HepG2 (cell line): ENCODE results near the gene NSUN2. TPM values are rescaled to one million over a fixed set of nuclear protein-coding genes. Genes with fewer than 3 reads are reported as not detected.

ENCODE experiments used
- ATAC-seq: fragments of 200-7000 bp; cut with Tn5 transposase; 3 replicates; pipeline ENCODE4 v1.9.1; 2020; ENCODE audit warnings: mild to moderate bottlenecking, moderate library complexity
- BruUV-seq: library from RNA; stranded (reverse); fragments of 400-500 nt; replicated peaks from 2 replicates; lab custom pipeline; 2021; lab: Mats Ljungman, UMichigan
- CTCF ChIA-PET: fragments of 300-600 bp; formaldehyde crosslinking; extraction: SDS; loops from one replicate; lab custom pipeline; 2021; ENCODE audit warnings: low total read pairs, inconsistent platforms, low intra/inter-chr PET ratio; lab: Yijun Ruan, JAX
- POLR2A ChIA-PET: fragments of 350-600 bp; sonication (Branson Sonifier 250); formaldehyde crosslinking; loops from one replicate; lab custom pipeline; 2020; ENCODE audit warnings: antibody characterized with exemption, inconsistent platforms; lab: Yijun Ruan, JAX
- DNase-seq: peaks from one replicate; pipeline ENCODE4 v3.0.0-alpha.2; 2015; ENCODE audit warnings: low spot score
- FAIRE-seq: peaks from 3 replicates; lab custom pipeline; 2011; peaks lifted over from hg19 to GRCh38; lab: Jason Lieb, UNC
- H2AFZ ChIP-seq: one replicate; pipeline ENCODE4 v1.6.1; 2011; ENCODE audit warnings: low read length, inconsistent platforms
- H3K27ac ChIP-seq: fragments of 300-600 bp; 3 replicates; pipeline ENCODE4 v1.8.0; 2011; ENCODE audit warnings: mixed run types, mild to moderate bottlenecking, mixed read lengths, low read length, inconsistent platforms; ENCODE audit not compliant: insufficient read depth; ENCODE audit errors: extremely low read length
- H3K27me3 ChIP-seq, 2 experiments: fragments of 200-600 bp in 1 of 2; 2 replicates in 1 of 2; 3 replicates in 1 of 2; pipeline versions ENCODE4 v1.6.0 to v1.8.0; 2011; ENCODE audit warnings: low read length in 2 of 2, mild to moderate bottlenecking in 2 of 2, moderate library complexity in 2 of 2, inconsistent platforms in 1 of 2; ENCODE audit not compliant: insufficient read depth in 2 of 2, control insufficient read depth in 1 of 2
- H3K36me3 ChIP-seq, 2 experiments: fragments of 200-600 bp in 1 of 2; replicated peaks in 1 of 2; 2 replicates in 1 of 2; 3 replicates in 1 of 2; pipeline versions ENCODE4 v1.5.1 to v1.8.0; 2011; ENCODE audit warnings: low read length in 2 of 2, inconsistent platforms in 1 of 2; ENCODE audit not compliant: insufficient read depth in 2 of 2, control insufficient read depth in 1 of 2
- H3K4me1 ChIP-seq: 2 replicates; pipeline ENCODE4 v1.5.1; 2012; ENCODE audit warnings: low read length, inconsistent platforms; ENCODE audit not compliant: insufficient read depth
- H3K4me2 ChIP-seq: 2 replicates; pipeline ENCODE4 v1.6.0; 2011; ENCODE audit warnings: low read depth, low read length, inconsistent platforms
- H3K4me3 ChIP-seq, 3 experiments: fragments of 200-600 bp in 1 of 3; sonication (generic), shearing (Covaris generic) in 1 of 3; replicated peaks in 1 of 3; 2 replicates each; pipeline ENCODE4 v1.5.1; 2011 to 2016; ENCODE audit warnings: low read length in 3 of 3, inconsistent platforms in 2 of 3, low read depth in 2 of 3, mild to moderate bottlenecking in 2 of 3, control low read depth in 1 of 3, mixed read lengths in 1 of 3; ENCODE audit not compliant: insufficient read depth in 1 of 3
- H3K79me2 ChIP-seq: one replicate; pipeline ENCODE4 v1.6.1; 2011; ENCODE audit warnings: low read length, inconsistent platforms; ENCODE audit not compliant: insufficient read depth
- H3K9ac ChIP-seq: 2 replicates; pipeline ENCODE4 v1.6.0; 2011; ENCODE audit warnings: mild to moderate bottlenecking, low read depth, low read length, inconsistent platforms; ENCODE audit not compliant: insufficient read depth
- H3K9me3 ChIP-seq: 2 replicates; pipeline ENCODE4 v1.5.1; 2012; ENCODE audit warnings: mild to moderate bottlenecking, low read length
- H4K20me1 ChIP-seq: 2 replicates; pipeline ENCODE4 v1.6.0; 2011; ENCODE audit warnings: inconsistent platforms, mild to moderate bottlenecking, low read length, moderate library complexity; ENCODE audit not compliant: insufficient read depth
- PHF21A ChIP-seq: sonication (generic); formaldehyde crosslinking; IDR thresholded peaks from 2 replicates; pipeline ENCODE4 v1.5.0; 2020; ENCODE audit warnings: mild to moderate bottlenecking, missing genetic modification reagents
- ZBTB40 ChIP-seq, 2 experiments: fragments of 450-650 bp in 1 of 2; sonication (generic) in 1 of 2; formaldehyde crosslinking in 1 of 2; IDR thresholded peaks; 2 replicates each; pipeline versions ENCODE4 v1.6.1 to v1.8.0; 2016 to 2022; ENCODE audit warnings: antibody characterized with exemption in 1 of 2, mild to moderate bottlenecking in 1 of 2, missing genetic modification reagents in 1 of 2
- ZFX ChIP-seq: sonication (generic); formaldehyde crosslinking; IDR thresholded peaks from 2 replicates; pipeline ENCODE4 v1.4.0; 2020; ENCODE audit warnings: mild to moderate bottlenecking, low read depth, missing genetic modification reagents, moderate library complexity
- ZNF7 ChIP-seq: IDR thresholded peaks from 2 replicates; pipeline ENCODE4 v1.6.1; 2016; ENCODE audit warnings: missing biosample characterization, missing genetic modification reagents
- ZNF766 ChIP-seq: sonication (generic); formaldehyde crosslinking; IDR thresholded peaks from 2 replicates; pipeline ENCODE4 v1.5.0; 2020; ENCODE audit warnings: missing genetic modification reagents, borderline replicate concordance
- ZNF768 ChIP-seq: sonication (generic); formaldehyde crosslinking; IDR thresholded peaks from 2 replicates; pipeline ENCODE4 v1.4.0; 2020; ENCODE audit warnings: missing genetic modification reagents
- WGBS: methylation state at CpG from one replicate; pipeline ENCODE4 v1.1.6; 2017; ENCODE audit warnings: low lambda C conversion rate; 5-methylcytosine and 5-hydroxymethylcytosine counted together
- in situ Hi-C: cut with HindIII; loops from 2 replicates; pipeline ENCODE4 v1.10.0; 2017; ENCODE audit warnings: low pct_unique_long_range_greater_than_20kb; ENCODE audit not compliant: extremely low pct_ligation_motif_present
- intact Hi-C: fragments of 100-400 bp; cut with micrococcal nuclease; formaldehyde crosslinking; loops from one replicate; pipeline ENCODE4 v1.10.0; 2022; ENCODE audit not compliant: unreplicated experiment
- polyA plus RNA-seq, 8 experiments: library from polyadenylated mRNA; depleted of rRNA in 3 of 8; stranded (reverse) in 7 of 8; unstranded in 1 of 8; fragments of >200 nt; fragmentation: Illumina TruSeq in 4 of 8; extraction: Trizol in 4 of 8; gene quantifications; 2 replicates each; pipeline versions ENCODE4 v1.2.1 to v1.2.3, GENCODE V29; 2011 to 2016; ENCODE audit warnings: low read depth in 4 of 8, missing spikeins in 1 of 8, mixed read lengths in 1 of 8; ENCODE audit not compliant: insufficient read depth in 1 of 8
- total RNA-seq, 5 experiments: library from RNA; depleted of rRNA; stranded (reverse); fragments of >200 nt; fragmentation: Illumina TruSeq; extraction: Trizol; gene quantifications; 2 replicates each; pipeline ENCODE4 v1.2.3, GENCODE V29; 2016; ENCODE audit warnings: low read depth in 1 of 5

The NSUN2 gene
- total and polyA plus RNA-seq, 2 of the 13 experiments (the other 11 are each of a cell fraction or from before 2014, with no cell fraction given): 51.7 to 69.1 TPM

DNA sequence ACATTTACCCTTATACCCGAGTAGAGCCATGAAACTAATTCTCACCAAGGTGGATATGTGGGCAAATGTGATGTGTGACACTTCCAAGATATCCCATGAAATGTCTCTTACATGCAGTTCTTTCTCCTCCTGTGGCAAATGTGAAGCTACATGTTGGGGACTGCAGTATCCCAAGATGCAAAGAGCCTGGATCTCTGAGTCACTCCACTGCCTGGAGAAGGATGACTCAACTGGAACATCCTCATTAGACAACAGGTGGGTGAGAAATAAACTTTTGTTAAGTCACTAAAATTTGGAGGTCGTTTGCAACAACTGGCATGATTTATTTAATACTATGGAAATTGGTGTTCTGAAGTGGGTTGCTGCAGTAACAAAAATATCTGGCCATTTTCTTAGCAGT lies 43.9 kb upstream of the NSUN2 start:
- no TSS peak for BruUV-seq

More for the DNA sequence above, 43.9 kb upstream of the NSUN2 start:
- ATAC-seq: no peak
- FAIRE-seq: no peak
- ChIA-PET POLR2A (no interaction called here), CTCF (no interaction called here)
- in situ Hi-C loops: no loop called here
- Histone ChIP-seq H3K4me2 (no peak overlapping the region), H3K4me3 (no peak overlapping the region), H3K4me1 (no peaks in the 10 kb centered on the region; the same call in 1 of the 2 replicates), H3K27ac (no peak overlapping the region), H3K79me2 (no peaks in the 10 kb centered on the region), H3K9me3 (no peaks in the 10 kb centered on the region; the same call in 1 of the 2 replicates), H2AFZ (no peak overlapping the region), H3K36me3 (no peaks in the 10 kb centered on the region), H3K27me3 (no peaks in the 10 kb centered on the region), H3K9ac (no peak overlapping the region), H4K20me1 (no peaks in the 10 kb centered on the region)
- WGBS: 37% methylated on average over 2 of the region's 2 CpGs
- DNase-seq: no peak
- no peak for TF ChIP-seq ZNF766 (CRISPR knock-in tag)
- TF ChIP-seq ZFX (CRISPR knock-in tag): no peak
- TF ChIP-seq ZNF7 (CRISPR knock-in tag): no peak
- TF ChIP-seq PHF21A: no peak
- TF ChIP-seq ZBTB40 (IDR thresholded peaks at IDR 0.05): no peak
- no peak for TF ChIP-seq ZBTB40 (CRISPR knock-in tag; IDR thresholded peaks at IDR 0.05)
- TF ChIP-seq ZNF768 (CRISPR knock-in tag): no peak
- intact Hi-C loops: no loop called here
